ENCODE results near the gene CD2AP. TPM values are rescaled to one million over a fixed set of nuclear protein-coding genes. Genes with fewer than 3 reads are reported as not detected.

Gene CD2AP
- total RNA-seq, 1 donor = 30.4 TPM

DNA sequence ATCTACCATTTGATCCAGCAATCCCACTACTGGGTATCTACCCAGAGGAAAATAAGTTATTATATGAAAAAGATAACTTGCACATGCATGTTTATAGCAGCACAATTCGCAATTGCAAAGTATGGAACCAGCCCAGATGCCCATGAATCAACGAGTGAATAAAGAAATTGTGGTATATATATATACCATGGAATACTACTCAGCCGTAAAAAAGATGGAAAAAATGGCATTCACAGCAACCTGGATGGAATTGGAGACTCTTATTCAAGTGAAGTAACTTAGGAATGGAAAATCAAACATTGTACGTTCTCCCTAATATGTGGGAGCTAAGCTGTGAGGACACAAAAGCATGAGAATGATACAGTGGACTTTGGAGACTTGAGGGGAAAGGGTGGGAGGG is 120.8 kb downstream of the CD2AP start:
- Histone ChIP-seq H3K79me2 (ENCODE audit: insufficient read depth, low read length) (no peaks in the 10 kb centered on the region), H3K9me3 (ENCODE audit: low read depth, low read length) (no peaks in the 10 kb centered on the region), H3K27me3 (ENCODE audit: insufficient read depth, low read length) (no peaks in the 10 kb centered on the region), H3K27ac (ENCODE audit: low read depth, low read length) (no peak overlapping the region), H3K4me2 (ENCODE audit: insufficient read depth, low read length) (no peak overlapping the region), H4K20me1 (ENCODE audit: insufficient read depth, low read length) (no peaks in the 10 kb centered on the region), H3K4me1 (ENCODE audit: insufficient read depth, low read length) (no peaks in the 10 kb centered on the region), H2AFZ (ENCODE audit: low read length) (no peak overlapping the region), H3K4me3 (ENCODE audit: insufficient read depth, low read length) (no peak overlapping the region), H3K36me3 (ENCODE audit: insufficient read depth, low read length) (no peaks in the 10 kb centered on the region)
- DNase-seq (ENCODE audit: insufficient read length, low spot score, missing footprints) = no peak
- TF ChIP-seq, protein P1, sequence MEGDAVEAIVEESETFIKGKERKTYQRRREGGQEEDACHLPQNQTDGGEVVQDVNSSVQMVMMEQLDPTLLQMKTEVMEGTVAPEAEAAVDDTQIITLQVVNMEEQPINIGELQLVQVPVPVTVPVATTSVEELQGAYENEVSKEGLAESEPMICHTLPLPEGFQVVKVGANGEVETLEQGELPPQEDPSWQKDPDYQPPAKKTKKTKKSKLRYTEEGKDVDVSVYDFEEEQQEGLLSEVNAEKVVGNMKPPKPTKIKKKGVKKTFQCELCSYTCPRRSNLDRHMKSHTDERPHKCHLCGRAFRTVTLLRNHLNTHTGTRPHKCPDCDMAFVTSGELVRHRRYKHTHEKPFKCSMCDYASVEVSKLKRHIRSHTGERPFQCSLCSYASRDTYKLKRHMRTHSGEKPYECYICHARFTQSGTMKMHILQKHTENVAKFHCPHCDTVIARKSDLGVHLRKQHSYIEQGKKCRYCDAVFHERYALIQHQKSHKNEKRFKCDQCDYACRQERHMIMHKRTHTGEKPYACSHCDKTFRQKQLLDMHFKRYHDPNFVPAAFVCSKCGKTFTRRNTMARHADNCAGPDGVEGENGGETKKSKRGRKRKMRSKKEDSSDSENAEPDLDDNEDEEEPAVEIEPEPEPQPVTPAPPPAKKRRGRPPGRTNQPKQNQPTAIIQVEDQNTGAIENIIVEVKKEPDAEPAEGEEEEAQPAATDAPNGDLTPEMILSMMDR (IDR thresholded peaks at IDR 0.05; ENCODE audit: extremely low read depth, low read depth, low read length) = no peak

DNA sequence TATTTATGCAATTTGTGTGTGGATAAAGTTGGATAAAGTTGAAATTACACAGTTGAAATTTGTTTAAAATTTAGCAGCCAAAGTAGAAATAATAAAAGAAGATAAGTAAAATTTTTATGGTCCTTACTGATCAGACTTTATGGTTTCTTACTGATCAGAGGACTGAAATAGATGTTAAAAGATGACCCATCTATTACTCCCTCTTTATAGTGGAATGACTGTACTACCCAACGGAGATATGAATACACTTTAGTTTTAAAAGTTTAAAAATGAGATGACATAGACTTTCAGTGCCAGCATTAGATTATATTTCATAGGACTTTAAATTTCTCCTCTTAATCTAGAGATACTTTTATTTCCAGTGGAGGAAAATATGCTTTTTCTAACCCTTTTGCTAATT is 121.9 kb downstream of the CD2AP start:
- H2AFZ ChIP-seq (ENCODE audit: low read length) = no peak overlapping the region
- no peak for DNase-seq (ENCODE audit: insufficient read length, low spot score, missing footprints)
- TF ChIP-seq, protein P1 (IDR thresholded peaks at IDR 0.05; ENCODE audit: extremely low read depth, low read depth, low read length) = no peak
- no peaks in the 10 kb centered on the region for H3K36me3 ChIP-seq (ENCODE audit: insufficient read depth, low read length)
- H3K27ac ChIP-seq (ENCODE audit: low read depth, low read length) = no peak overlapping the region
- H3K79me2 ChIP-seq (ENCODE audit: insufficient read depth, low read length) = no peaks in the 10 kb centered on the region
- no peak overlapping the region for H3K4me3 ChIP-seq (ENCODE audit: insufficient read depth, low read length)
- no peaks in the 10 kb centered on the region for H4K20me1 ChIP-seq (ENCODE audit: insufficient read depth, low read length)
- no peaks in the 10 kb centered on the region for H3K27me3 ChIP-seq (ENCODE audit: insufficient read depth, low read length)
- no peaks in the 10 kb centered on the region for H3K4me1 ChIP-seq (ENCODE audit: insufficient read depth, low read length)
- H3K4me2 ChIP-seq (ENCODE audit: insufficient read depth, low read length) = no peak overlapping the region
- H3K9me3 ChIP-seq (ENCODE audit: low read depth, low read length) = no peaks in the 10 kb centered on the region

DNA sequence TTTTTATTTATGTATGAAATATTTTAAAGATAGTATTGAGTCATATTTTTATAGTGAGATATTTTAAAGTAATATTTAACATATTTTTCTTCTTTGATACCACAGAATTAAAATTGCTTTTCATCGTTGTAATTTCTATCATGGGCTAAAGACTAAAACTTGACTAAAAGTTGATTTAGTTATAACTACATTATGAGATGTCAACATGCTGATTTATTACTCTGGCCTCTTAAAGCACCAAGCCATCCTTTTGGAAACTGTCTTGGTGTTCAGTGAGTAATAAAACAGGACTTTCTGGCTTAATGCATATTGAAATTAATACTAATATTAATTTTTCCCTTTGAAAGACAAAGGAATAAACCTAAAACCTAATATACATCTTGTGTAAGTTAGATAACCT is 125.6 kb downstream of the CD2AP start:
- H3K27ac ChIP-seq (ENCODE audit: low read depth, low read length) = no peak overlapping the region
- peaks cover 4% of the 10 kb centered on the region for H3K36me3 ChIP-seq (ENCODE audit: insufficient read depth, low read length)
- no peaks in the 10 kb centered on the region for H3K4me1 ChIP-seq (ENCODE audit: insufficient read depth, low read length)
- H3K27me3 ChIP-seq (ENCODE audit: insufficient read depth, low read length) = no peaks in the 10 kb centered on the region
- no peaks in the 10 kb centered on the region for H3K9me3 ChIP-seq (ENCODE audit: low read depth, low read length)
- H3K4me3 ChIP-seq (ENCODE audit: insufficient read depth, low read length) = no peak overlapping the region
- DNase-seq (ENCODE audit: insufficient read length, low spot score, missing footprints) = no peak
- TF ChIP-seq, protein P1 (IDR thresholded peaks at IDR 0.05; ENCODE audit: extremely low read depth, low read depth, low read length) = no peak
- no peaks in the 10 kb centered on the region for H4K20me1 ChIP-seq (ENCODE audit: insufficient read depth, low read length)
- no peak overlapping the region for H3K4me2 ChIP-seq (ENCODE audit: insufficient read depth, low read length)
- H2AFZ ChIP-seq (ENCODE audit: low read length) = no peak overlapping the region
- H3K79me2 ChIP-seq (ENCODE audit: insufficient read depth, low read length) = no peaks in the 10 kb centered on the region

DNA sequence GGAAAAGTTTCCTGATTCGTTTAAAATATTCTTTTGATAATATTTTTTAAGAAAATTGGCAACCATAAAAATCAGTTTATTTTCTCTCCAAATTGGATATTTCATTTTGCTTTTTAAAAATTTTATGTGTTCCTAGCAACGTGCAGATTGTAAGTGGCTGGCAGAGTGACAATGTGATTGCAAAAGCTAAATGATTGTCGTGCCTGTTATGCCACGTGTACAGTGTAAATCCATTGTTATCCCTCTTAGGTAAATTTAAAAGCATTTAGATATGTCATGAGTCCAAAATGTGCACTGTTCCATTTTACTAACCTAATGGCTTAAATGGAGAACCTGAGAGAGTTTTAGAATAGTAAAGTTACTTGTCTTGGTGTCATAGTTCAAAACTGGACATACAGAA is 126.4 kb downstream of the CD2AP start:
- Histone ChIP-seq H3K4me3 (ENCODE audit: insufficient read depth, low read length) (no peak overlapping the region), H3K36me3 (ENCODE audit: insufficient read depth, low read length) (peaks cover 6% of the 10 kb centered on the region), H3K27ac (ENCODE audit: low read depth, low read length) (no peak overlapping the region), H3K4me2 (ENCODE audit: insufficient read depth, low read length) (no peak overlapping the region), H3K79me2 (ENCODE audit: insufficient read depth, low read length) (no peaks in the 10 kb centered on the region), H3K9me3 (ENCODE audit: low read depth, low read length) (no peaks in the 10 kb centered on the region), H3K4me1 (ENCODE audit: insufficient read depth, low read length) (no peaks in the 10 kb centered on the region), H3K27me3 (ENCODE audit: insufficient read depth, low read length) (no peaks in the 10 kb centered on the region), H4K20me1 (ENCODE audit: insufficient read depth, low read length) (no peaks in the 10 kb centered on the region), H2AFZ (ENCODE audit: low read length) (no peak overlapping the region)
- TF ChIP-seq, protein P1 (IDR thresholded peaks at IDR 0.05; ENCODE audit: extremely low read depth, low read depth, low read length) = no peak
- DNase-seq (ENCODE audit: insufficient read length, low spot score, missing footprints) = no peak
